HG02840 (cell line): ENCODE measurements around the gene HMGN4.
"Not testable (repeated sequence)": the region's sequence is repeated elsewhere in the genome, so short reads cannot be mapped to it uniquely, and the experiment has no call there.

Experiments used
- ATAC-seq: cut with Tn5 transposase; IDR thresholded peaks from one replicate; pipeline ENCODE4 v1.9.1; 2021; ENCODE audit warnings: mild to moderate bottlenecking, moderate library complexity, moderate number of reproducible peaks; ENCODE audit not compliant: unreplicated experiment, low FRiP score

HMGN4 gene

DNA sequence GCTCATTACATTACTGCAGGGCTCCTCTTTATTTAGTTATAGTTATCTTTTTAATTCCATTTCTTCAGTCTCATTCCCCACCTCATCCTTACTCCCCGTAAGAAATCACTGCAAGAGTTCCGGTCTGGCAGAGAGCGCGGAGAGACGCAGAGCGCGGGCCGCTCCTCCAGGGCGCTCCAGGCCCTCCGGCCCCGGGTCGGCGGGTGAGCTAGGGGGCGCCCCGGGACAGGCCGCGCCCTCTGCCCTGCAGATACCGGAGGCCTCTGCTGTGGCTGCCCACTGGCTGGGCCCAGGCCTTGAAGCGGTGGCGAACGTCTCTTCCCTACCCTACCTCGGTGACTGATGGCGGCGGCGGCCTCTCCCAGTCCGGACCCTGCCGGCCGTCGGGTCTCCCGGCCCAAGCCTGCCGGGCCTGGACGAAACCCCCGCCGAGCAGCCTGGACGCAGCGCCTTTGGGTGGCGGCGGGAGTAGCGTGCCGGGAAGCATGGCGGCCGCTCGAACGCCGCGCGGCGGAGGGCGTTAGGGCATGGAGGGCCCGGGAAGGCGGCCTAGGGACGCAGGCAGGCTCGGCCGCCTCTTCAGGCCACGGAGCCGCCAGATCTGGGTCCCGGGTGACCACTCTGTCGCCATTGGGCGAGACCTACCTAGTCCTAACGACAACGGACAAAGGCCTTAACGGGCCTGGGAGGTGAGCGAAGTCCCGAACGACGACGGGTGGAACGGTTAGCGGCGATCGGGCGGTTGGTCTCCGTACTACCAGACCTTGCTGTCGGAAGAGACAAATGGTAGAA lies 16.4 kb upstream of the HMGN4 start:
- peak; percentile 60 for ATAC-seq

DNA sequence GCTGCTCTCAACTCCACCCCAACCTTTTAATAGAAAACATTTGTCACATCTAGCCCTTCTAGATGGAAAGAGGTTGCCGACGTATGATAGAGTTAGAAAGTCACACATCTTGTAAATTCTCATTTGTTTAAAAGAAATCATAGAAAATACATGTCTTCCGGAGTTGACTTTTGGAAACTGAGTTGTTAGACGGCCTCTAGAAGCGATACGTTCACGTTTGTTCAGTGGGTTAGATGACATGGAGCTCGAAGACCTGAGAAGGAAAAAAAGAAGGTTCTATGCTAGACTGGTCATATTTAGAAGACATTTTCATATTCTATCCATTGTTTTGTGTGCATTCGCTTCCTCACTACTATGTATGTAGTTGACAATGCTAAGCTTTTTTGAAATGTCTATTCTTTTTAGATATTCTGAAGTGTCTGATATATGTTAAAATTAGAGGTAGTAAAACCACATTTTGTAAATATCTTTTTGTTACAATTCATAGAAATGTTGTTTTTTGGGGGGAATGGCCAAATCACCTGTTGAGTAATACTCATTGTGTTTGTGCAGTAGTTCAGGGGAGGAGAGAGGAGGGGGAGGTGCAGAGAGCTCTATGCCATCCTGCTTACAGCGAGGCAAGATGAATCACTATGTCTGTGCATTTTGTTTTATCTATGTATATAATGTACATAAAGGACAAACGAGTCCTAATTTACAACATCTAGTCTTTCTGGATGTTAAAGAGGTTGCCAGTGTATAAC lies 15.5 kb upstream of the HMGN4 start:
- ATAC-seq: not testable (repeated sequence)

DNA sequence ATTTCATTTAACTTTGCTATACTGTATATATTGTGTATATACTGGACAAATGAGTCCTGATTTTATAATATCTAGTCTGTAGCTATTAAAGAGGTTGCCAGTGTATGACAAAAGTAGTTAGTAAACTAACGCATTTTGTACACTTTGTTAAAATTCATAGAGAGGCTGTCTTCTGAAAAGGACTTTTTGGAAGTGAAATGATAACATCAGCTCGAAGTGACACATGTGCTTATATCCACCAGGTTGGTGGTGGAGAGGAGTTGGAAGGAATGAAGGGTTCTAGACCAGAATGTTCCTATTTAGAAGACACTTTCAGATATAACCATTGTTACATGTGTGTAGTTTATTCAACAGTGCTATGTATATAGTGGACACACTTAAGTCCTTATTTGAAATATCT lies 13.9 kb upstream of the HMGN4 start:
- ATAC-seq: not testable (repeated sequence)

DNA sequence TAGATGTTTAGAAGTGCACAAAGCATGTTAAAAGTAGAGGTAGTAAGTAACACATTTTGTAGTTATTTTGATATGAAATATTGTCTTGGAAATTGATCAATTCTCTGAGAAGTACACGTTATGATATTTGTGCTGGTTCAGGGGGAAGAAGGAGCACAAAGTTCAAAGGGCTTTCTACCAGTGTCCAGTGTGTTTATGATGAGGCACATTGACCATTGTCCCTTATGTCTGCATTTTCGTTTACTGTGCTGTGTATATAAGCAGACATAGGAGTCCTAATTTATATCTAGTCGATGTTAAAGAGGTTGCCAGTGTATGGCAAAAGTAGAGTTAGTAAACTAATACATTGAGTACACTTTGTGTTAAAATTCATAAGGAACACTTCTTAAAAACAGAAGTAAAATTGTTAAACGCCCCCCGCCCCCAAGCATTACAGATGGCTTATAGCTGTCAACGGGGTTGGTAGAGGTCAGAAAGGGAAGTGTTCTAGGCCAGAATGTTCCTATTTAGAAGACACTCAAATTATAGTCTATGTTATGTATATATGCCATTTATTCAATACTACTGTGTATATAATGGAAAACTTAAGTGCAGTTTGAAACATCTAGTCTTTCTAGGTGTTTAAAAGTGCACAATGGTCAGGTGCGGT lies 13.3 kb upstream of the HMGN4 start:
- ATAC-seq: no peak

DNA sequence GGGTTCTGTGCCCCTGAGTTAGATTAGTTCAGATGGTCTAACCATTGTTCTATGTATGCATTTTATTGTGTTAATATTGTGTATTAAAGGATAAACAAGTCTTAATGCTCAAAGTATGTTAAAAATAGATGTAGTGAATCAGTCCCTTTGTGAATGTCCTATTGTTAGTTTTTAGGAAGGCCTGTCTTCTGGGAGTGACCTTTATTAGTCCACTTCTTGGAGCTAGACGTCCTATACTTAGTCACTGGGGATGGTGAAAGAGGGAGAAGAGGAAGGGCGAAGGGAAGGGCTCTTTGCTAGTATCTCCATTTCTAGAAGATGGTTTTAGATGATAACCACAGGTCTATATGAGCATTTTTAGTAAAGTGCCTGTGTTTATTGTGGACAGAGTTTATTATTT lies 12.3 kb upstream of the HMGN4 start:
- no peak for ATAC-seq

DNA sequence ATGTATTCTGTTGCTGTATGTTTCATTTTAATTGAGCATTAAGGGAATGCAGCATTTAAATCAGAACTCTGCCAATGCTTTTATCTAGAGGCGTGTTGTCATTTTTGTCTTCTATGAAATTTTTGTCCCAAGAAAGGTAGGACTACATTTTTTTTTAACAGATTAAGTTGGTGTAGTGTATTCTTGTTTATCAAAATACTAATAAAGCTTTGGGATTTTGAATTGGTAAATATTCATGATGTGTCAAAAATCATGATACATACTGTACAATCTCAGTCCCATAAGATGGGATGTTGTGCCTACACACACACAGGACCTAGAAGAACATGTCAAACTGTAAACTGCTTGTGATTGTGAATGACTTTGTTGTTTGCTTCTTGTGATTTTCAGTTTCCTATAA lies 11.2 kb upstream of the HMGN4 start:
- no peak for ATAC-seq

DNA sequence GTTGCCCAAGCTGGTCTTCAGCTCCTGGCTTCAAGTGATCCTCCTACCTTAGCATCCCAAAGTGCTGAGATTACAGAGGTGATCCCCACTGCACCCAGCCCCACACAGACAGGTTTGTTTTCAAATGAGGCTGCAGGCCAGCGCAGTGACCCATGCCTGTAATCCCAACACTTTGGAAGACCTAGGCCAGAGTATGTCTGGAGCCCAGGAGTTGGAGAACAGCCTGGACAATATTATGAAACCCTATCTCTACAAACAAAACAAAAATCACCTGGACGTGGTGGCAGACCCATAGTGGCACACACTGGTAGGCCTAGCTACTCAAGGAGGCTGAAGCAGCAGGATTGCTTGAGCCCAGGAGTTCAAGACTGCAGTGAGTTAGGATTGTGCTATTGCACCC lies 8.0 kb upstream of the HMGN4 start:
- ATAC-seq: no peak

DNA sequence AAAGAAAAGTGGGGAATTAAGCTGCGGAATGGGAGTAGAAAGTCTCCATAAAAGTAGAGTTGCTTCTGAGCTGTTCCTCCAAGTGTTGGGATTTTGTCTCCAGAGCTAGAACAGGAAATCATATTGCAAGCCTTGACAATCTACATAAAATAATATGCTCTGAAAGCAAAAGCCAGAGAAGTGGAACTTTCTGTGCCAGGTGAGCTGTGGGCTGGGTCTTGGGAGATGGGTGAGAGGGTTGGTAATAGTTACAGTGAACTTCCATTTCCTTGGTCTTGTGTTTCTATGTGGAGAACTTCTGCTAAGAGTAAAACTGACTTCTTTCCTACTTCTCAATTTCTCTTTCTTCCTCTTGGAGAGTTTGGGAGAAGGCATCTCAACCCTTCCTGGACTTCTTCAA lies 6.3 kb upstream of the HMGN4 start:
- ATAC-seq: no peak

DNA sequence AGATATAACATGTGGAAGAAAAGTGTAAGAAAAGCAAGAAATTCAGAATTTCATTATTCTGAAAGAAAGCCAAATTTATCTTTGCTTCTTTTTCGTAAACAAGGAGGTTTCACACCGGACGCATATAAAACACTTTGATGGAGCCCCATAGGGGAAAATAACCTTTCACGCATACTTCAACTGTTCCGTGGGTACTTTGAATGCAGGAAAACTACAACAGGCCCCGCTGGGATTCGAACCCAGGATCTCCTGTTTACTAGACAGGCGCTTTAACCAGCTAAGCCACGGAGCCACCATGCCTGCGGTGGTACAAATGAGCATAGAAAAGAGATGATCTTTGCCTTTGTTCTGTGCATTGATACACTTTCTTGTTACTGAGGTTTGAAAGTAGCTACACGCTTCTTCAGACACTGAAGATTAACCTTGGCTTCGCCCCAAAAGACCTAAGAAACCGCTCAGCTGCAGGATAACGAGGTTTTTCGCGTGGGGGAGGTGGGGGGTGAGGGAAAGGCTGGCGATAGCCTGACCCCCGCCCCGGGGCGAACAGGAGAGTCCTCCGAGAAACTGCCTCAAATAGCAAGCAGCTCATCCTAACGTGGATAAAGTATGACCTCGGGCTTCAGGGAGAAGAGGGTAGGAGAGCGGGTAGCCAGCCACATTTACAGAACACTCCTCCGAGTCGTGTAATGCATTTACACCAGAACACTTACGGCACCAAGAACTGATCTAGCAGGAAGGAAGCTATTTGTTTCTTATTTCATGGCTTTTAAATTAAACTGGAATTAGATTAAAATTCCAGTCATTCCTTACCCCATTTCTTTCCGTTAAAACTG lies 5.3 kb upstream of the HMGN4 start:
- no peak for ATAC-seq

DNA sequence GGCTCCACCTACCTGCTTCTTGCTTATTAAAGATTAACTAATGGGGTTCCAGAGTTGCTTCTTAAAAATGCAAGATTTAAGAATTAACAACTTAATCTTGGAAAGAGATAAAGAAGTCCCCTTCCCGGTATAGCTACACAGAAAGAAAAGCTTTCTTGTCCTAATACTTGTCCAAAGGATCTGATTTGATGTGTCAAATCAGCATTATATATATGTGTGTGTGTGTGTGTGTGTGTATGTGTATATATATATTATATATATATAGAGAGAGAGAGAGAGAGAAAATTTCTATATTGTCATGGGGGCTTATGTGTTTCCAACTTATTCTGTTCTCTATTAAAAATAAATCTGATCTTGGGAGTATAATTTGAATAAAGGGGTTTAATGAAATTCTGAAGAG lies 4.6 kb upstream of the HMGN4 start:
- ATAC-seq: no peak

DNA sequence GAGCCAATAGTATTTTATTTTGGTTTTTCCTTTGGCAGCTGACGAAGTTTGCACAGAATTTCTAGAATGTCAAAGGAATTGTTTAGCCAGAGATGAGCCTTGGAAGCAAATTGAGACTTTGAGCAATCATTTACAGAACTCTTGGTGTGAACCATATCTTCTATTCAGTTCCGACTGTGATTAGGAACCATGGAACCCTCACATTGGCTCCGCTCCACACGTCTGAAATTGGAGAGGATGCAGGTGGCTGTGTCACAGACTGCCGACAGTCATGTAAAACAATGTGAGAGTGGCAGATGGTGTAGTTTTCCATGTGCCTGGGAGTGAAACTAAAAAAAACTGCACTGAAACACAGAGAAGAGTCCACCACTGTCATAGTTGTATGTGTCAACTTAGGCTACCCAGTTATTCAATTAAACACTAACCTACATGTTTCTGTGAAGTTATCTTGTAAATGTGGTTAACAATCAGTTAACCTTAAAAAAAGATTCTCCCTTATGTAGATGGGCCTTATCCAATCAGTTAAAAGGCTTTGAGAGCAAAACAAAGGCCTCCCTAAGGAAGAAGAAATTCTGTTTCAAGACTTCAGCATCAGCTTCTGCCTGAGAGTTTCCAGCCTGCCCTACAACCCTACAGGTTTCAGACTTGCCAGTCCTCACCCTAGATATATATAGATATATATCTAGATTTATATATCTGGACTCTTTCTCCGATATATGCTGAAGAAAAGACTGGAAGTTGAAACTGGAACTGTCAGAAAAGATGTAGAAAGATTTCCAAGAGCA lies 3.3 kb upstream of the HMGN4 start:
- no peak for ATAC-seq

DNA sequence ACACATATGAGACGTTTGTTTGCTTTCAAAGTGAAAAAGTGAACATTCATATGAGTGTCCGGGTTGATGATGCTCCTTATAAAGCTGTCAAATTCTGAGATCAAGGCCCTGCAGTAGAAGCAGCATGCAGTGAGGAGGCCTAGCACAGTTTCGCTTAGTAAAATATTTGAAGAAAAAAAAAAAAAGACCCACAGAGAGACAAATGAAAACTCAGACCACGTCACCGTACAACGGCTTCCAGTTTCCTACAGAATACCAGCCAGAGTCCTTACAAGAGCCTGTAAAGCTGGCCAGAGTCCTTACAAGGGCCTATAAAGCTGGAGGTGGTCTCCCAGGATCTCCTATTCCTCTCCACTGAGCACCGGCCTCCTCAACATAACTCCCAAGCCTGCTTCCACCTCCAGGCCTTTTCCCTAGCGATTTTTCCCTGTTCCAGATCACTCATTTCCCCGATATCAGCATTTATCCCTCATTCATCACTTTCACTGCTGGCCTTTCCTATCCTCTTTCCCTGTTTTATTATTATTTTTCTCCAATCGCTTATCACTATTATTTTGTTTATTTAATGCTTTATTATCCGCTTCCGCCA lies 1.5 kb upstream of the HMGN4 start:
- no peak for ATAC-seq

DNA sequence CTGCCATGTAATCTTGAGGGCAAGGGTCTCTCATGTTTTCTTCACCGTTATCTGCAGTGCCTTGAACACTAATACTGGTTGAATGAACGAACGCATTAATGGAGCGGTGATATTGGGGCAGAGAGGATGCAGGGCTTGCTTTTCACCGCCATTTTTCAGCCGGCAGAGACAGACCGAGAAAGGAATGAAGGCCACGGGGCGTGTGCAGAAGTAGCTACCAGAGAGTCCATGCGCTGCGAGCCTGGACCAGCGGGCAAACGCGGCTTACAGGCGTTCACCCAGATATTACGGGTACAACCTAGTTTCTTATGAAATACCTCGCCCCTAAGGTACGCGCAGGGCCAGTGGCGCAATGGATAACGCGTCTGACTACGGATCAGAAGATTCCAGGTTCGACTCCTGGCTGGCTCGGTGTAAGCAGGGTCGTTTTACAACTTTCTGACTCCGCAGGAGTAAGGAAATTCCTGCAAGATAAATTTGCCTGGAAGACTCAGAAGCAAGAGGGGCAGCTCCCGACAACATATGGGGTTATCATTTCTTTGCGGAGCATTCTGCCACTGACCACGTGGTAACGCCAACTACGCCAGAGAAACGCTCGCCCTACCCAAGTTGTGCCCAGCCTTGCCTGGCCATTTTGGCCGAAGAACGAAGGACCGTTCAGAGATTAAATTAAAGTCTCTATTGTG lies 863 bp upstream of the HMGN4 start:
- ATAC-seq: peak; percentile 40

DNA sequence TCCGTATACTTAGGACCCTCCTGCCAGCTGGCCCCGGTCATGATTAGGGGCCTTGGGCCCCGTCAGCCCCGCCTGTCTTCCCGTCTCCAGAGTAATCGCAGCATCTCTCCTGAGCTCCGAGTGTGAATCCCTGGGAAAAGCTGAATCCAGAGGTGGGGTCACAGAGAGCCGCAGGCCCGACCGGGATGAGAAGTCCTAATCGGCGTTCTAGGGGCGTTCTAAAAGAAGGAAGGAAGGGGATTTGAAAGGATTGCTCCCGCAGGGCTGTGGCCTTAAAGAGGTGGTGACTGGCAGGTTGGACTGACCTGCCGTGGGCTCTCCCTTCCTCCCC lies 371 bp downstream of the HMGN4 start:
- no peak for ATAC-seq

DNA sequence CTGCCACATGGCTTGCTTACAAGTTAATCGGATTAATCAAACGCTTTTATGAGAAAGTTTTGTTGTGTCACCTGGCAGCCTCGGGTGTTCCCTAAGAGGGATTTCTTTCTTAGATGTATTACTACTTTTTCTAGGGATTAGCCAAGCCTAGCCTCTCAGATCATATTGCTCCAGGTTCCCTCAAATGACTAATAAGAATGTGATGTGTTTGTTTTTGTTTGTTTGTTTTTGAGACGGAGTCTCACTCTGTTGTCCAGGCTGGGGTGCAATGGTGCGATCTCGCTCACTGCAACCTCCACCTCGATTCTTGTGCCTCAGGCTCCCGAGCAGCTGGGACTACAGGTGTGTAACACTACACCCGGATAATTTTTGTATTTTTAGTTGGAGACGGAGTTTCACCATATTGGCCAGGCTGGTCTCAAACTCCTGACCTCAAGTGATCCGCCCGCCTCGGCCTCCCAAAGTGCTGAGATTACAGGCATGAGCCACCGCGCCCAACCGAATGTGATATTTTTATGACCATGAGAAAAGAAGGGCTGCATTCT lies 977 bp downstream of the HMGN4 start:
- no peak for ATAC-seq

DNA sequence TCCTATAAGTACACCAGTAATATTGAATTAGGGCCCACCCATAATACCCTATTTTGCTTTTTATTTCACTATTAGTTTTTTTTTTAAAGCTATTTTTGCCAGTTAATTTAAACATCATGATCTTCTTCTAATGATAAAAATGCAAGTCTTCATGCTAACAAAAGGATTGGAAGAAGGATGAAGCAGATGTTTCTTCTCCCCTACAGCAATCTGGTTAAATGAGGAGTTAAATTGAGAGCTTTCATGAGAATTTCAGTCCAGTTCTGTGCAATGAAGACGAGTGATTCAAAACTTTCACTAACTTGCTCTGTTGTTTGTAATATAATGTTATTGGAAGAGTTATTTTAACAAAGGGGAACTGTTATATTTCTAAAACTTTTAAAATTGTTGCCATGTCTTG lies 3.4 kb downstream of the HMGN4 start:
- ATAC-seq: no peak

DNA sequence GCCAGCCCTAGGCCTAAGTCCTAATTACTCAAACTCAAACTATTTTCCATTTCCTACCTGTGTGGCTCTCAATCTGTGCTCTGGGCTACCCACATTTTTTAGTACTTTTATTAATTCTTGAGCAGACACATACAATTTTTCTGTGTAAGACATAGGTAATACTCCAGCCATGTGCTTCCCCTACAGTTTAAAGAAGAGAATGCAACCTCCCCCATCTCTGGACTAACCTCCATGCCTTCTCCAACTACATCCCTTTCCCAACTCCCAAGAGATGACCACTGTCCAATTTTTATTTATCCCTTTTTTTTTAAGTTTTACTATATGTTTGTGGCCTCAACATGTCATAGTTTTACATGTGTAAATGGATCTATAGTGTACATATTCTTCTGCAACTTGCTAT lies 5.8 kb downstream of the HMGN4 start:
- no peak for ATAC-seq

DNA sequence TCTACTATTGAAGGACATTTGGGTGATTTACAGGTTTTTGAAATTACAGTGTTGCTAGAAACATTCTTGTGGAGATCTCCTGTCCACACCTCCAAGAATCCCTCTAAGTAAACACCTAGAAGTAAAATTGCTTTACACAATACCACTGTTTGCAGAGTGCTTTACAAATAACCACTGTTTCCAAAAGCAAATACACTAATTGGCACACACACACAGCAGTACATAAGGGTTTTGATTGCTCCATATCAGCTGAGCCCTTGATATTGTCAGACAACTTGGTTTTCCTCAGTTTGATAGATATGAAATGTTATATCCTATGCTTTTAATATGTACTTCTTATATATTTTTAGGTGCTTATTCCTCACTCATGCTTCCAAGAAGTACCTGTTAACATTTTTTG lies 6.3 kb downstream of the HMGN4 start:
- no peak for ATAC-seq

DNA sequence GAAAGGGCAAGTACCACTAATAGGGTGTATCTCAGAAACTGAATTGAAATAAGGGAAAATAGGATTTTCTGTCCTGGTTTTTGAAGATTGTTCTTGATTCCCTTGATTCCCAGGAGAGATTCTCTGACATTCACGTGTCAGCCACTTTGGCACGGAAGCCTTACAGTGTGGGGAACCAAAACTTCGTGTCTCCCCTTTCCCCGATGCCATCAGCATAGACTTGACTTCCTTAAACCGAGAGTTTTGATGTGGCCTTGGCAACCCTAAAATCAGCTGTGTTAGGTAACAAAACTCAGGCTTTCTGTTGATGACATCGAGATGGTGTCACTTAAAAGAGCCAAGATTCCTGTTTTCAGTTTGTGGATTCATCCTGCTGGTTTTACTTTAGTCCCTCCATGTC lies 7.5 kb downstream of the HMGN4 start:
- ATAC-seq: no peak
